Naive thymus-derived CD8-positive, alpha-beta T cell (primary cell): Measurements from ENCODE around the gene ITPRIPL2. TPM values are rescaled to one million over a fixed set of nuclear protein-coding genes. Genes with fewer than 3 reads are reported as not detected.

ENCODE experiments used
- ATAC-seq, 2 donors: fragments of 150-1000 bp; cut with Tn5 transposase in 1 of 2; sonication (Bioruptor Pico), chemical (Tn5 transposase) in 1 of 2; 1 replicate in 1 of 2; 2 replicates in 1 of 2; pipeline ENCODE4 v1.10.0; 2021; ENCODE audit warnings: mild to moderate bottlenecking in 2 of 2, moderate library complexity in 2 of 2
- POLR2A ChIA-PET: fragments of 350-600 bp; sonication (Branson Sonifier 250); formaldehyde crosslinking; loops from one replicate; lab custom pipeline; 2021; ENCODE audit warnings: antibody characterized with exemption; lab: Charles Lee
- DNase-seq, 10 donors: peaks; one replicate each; pipeline versions ENCODE4 v3.0.0 to v3.0.0-alpha.2; 2020 to 2022
- H3K27ac Mint-ChIP-seq, 10 donors: one replicate each; pipeline ENCODE4 v1.8.0; 2020 to 2022; ENCODE audit warnings: mild to moderate bottlenecking in 10 of 10, mixed read lengths in 10 of 10, moderate library complexity in 4 of 10, inconsistent platforms in 1 of 10
- H3K27me3 Mint-ChIP-seq, 5 donors: one replicate each; pipeline ENCODE4 v1.8.0; 2021 to 2022; ENCODE audit warnings: mixed read lengths in 5 of 5
- H3K36me3 Mint-ChIP-seq, 3 donors: one replicate each; pipeline ENCODE4 v1.8.0; 2020 to 2022; ENCODE audit warnings: mixed read lengths in 3 of 3, mild to moderate bottlenecking in 2 of 3, inconsistent platforms in 1 of 3
- H3K4me1 Mint-ChIP-seq, 4 donors: one replicate each; pipeline ENCODE4 v1.8.0; 2021 to 2022; ENCODE audit warnings: mixed read lengths in 4 of 4
- H3K4me3 Mint-ChIP-seq, 10 donors: one replicate each; pipeline ENCODE4 v1.8.0; 2020 to 2022; ENCODE audit warnings: mild to moderate bottlenecking in 10 of 10, mixed read lengths in 10 of 10, moderate library complexity in 6 of 10, inconsistent platforms in 1 of 10
- H3K9me3 Mint-ChIP-seq, 9 donors: one replicate each; pipeline ENCODE4 v1.8.0; 2020 to 2022; ENCODE audit warnings: mixed read lengths in 9 of 9, mild to moderate bottlenecking in 3 of 9, inconsistent platforms in 1 of 9, moderate library complexity in 1 of 9
- polyA plus RNA-seq, 3 donors: library from polyadenylated mRNA; unstranded; fragments of 300-500 nt; fragmentation: Illumina TruSeq; gene quantifications; one replicate each; pipeline ENCODE4 v1.2.3, GENCODE V29; 2021
- total RNA-seq, 8 experiments: library from RNA in 2 of 8; stranded (reverse) in 2 of 8; gene quantifications; one replicate each; pipeline ENCODE4 v1.2.3 and lab custom pipeline; 2021 to 2026

Gene ITPRIPL2
- total and polyA plus RNA-seq, 5 experiments from 2014 or later = 0.13 to 0.23 (median 0.17) TPM; not detected in 1

- DNase-seq = no peak
- no peak for ATAC-seq
- Mint-ChIP-seq H3K4me1 (peaks cover 0 to 5% (median 0%) of the 10 kb centered on the region in 4 donors), H3K4me3 (no peak overlapping the region), H3K36me3 (peaks cover 0 to 12% (median 2%) of the 10 kb centered on the region in 3 donors), H3K27ac (no peak overlapping the region), H3K9me3 (peaks cover 0 to 16% (median 5%) of the 10 kb centered on the region in 9 donors), H3K27me3 (peaks cover 7 to 21% (median 8%) of the 10 kb centered on the region in 5 donors)
- POLR2A ChIA-PET = no interaction called here
These were observed 51.3 kb downstream of the ITPRIPL2 start for GRCh38 chr16:19165101-19165500.

GRCh38 chr16:19166500-19166899, 52.7 kb downstream of the ITPRIPL2 start:
- no peak overlapping the region for H3K27ac Mint-ChIP-seq
- peaks cover 10 to 24% (median 13%) of the 10 kb centered on the region in 5 donors for H3K27me3 Mint-ChIP-seq
- H3K9me3 Mint-ChIP-seq = peaks cover 0 to 16% (median 5%) of the 10 kb centered on the region in 9 donors
- H3K4me1 Mint-ChIP-seq = peaks cover 0 to 5% (median 0%) of the 10 kb centered on the region in 4 donors
- DNase-seq = no peak
- ATAC-seq = no peak
- POLR2A ChIA-PET = no interaction called here
- H3K4me3 Mint-ChIP-seq = no peak overlapping the region
- H3K36me3 Mint-ChIP-seq = peaks cover 0 to 12% (median 2%) of the 10 kb centered on the region in 3 donors

GRCh38 chr16:19167710-19168370, 54.1 kb downstream of the ITPRIPL2 start, which contains the start of gene SYT17:
SYT17 (plus strand) TSS chr16:19168240; CDS start chr16:19168647, 407 bp downstream.
- peak within 1 kb of the TSS in 1 of 10 donors; percentile 15 for H3K4me3 Mint-ChIP-seq
- H3K27ac Mint-ChIP-seq = no peak within 1 kb of the TSS
- POLR2A ChIA-PET = no interaction called here
- H3K9me3 Mint-ChIP-seq = peaks cover 0 to 16% (median 5%) of the 10 kb centered on the region in 9 donors
- DNase-seq (peak in 1 of 10 donors; percentile 5), ATAC-seq (no peak)
- peaks cover 0 to 5% (median 0%) of the 10 kb centered on the region in 4 donors for H3K4me1 Mint-ChIP-seq
- peaks cover 12 to 26% (median 16%) of the 10 kb centered on the region in 5 donors for H3K27me3 Mint-ChIP-seq
- peaks cover 0 to 12% (median 2%) of the 10 kb centered on the region in 3 donors for H3K36me3 Mint-ChIP-seq

- Mint-ChIP-seq H3K36me3 (peaks cover 0 to 7% (median 2%) of the 10 kb centered on the region in 3 donors), H3K4me3 (no peak overlapping the region), H3K4me1 (peaks cover 0 to 5% (median 0%) of the 10 kb centered on the region in 4 donors), H3K27me3 (peaks cover 12 to 27% (median 13%) of the 10 kb centered on the region in 5 donors), H3K27ac (no peak overlapping the region), H3K9me3 (peaks cover 0 to 10% (median 1%) of the 10 kb centered on the region in 9 donors)
- POLR2A ChIA-PET = no interaction called here
- no peak for DNase-seq
- no peak for ATAC-seq
These were observed 54.8 kb downstream of the ITPRIPL2 start for GRCh38 chr16:19168371-19169081.

- DNase-seq (no peak), ATAC-seq (no peak)
- Mint-ChIP-seq H3K4me3 (peak overlapping the region in 1 of 10 donors; percentile 48), H3K9me3 (peaks cover 0 to 3% (median 0%) of the 10 kb centered on the region in 9 donors), H3K4me1 (peaks cover 0 to 5% (median 0%) of the 10 kb centered on the region in 4 donors), H3K27ac (no peak overlapping the region), H3K27me3 (peaks cover 13 to 32% (median 15%) of the 10 kb centered on the region in 5 donors), H3K36me3 (peaks cover 0 to 7% (median 2%) of the 10 kb centered on the region in 3 donors)
- POLR2A ChIA-PET = no interaction called here
These were observed 55.4 kb downstream of the ITPRIPL2 start for GRCh38 chr16:19169082-19169639.

GRCh38 chr16:19170043-19170655, 56.4 kb downstream of the ITPRIPL2 start:
- Mint-ChIP-seq H3K4me3 (no peak overlapping the region), H3K36me3 (peaks cover 0 to 7% (median 2%) of the 10 kb centered on the region in 3 donors), H3K9me3 (peaks cover 0 to 2% (median 0%) of the 10 kb centered on the region in 9 donors), H3K27ac (no peak overlapping the region), H3K4me1 (peaks cover 0 to 5% (median 0%) of the 10 kb centered on the region in 4 donors), H3K27me3 (peaks cover 15 to 36% (median 22%) of the 10 kb centered on the region in 5 donors)
- DNase-seq (no peak), ATAC-seq (no peak)
- POLR2A ChIA-PET = no interaction called here

Other genes starting within 250 kb of the ITPRIPL2 start
- 100 to 1,000 TPM; 124 to 139 TPM for gene SMG1, start 187.6 kb upstream of the ITPRIPL2 start, total RNA-seq
- gene SMG1, start 187.6 kb upstream of the ITPRIPL2 start, polyA plus RNA-seq = 10 to 100 TPM in 2 of 3 donors, 1 to 10 TPM in 1; 8.4 to 16.5 (median 11.3) TPM
- gene TMC7, start 130.0 kb upstream of the ITPRIPL2 start, total RNA-seq = not detected
- not detected for gene TMC7, start 130.0 kb upstream of the ITPRIPL2 start, polyA plus RNA-seq
- 10 to 100 TPM; 18.7 to 22.7 TPM for gene COQ7, start 46.4 kb upstream of the ITPRIPL2 start, total RNA-seq
- 10 to 100 TPM; 12.6 to 14.0 (median 13.9) TPM for gene COQ7, start 46.4 kb upstream of the ITPRIPL2 start, polyA plus RNA-seq
- gene SYT17, start 54.3 kb downstream of the ITPRIPL2 start, total RNA-seq = under 1 TPM; 0.52 to 0.62 TPM
- not detected for gene SYT17, start 54.3 kb downstream of the ITPRIPL2 start, polyA plus RNA-seq
- gene CLEC19A, start 171.8 kb downstream of the ITPRIPL2 start, total RNA-seq = not detected
- gene CLEC19A, start 171.8 kb downstream of the ITPRIPL2 start, polyA plus RNA-seq = not detected